ENCODE results near the gene C1orf185. TPM values are rescaled to one million over a fixed set of nuclear protein-coding genes. Genes with fewer than 3 reads are reported as not detected.
"Not testable (repeated sequence)": the region's sequence is repeated elsewhere in the genome, so short reads cannot be mapped to it uniquely, and the experiment has no call there.

Gene C1orf185
- polyA plus RNA-seq, 1 of the 3 experiments (the other 2 are of a cell fraction), result not detected

DNA sequence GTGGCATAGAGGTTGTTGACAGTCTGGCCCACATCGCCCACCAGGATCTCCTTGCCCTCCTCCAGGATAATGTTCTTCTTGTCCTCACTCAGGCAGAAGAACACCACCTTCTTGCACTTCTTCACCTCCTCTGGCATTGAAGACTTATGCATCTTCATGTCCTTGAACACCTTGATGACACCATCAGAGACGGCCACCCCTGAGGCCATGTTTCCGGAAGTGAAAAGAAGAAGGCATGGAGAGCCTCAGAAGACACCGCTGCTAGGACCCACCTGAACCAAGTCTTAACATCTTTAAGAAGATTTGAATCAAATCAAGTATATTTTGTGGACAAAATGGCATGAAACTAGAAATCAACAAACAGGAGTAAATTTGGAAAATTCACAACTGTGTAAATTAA, 56.2 kb downstream of the C1orf185 start:
- H3K27ac ChIP-seq (ENCODE audit: low read depth in 2 of 2, low read length in 1 of 2), result no peak overlapping the region
- H3K9ac ChIP-seq, result no peak overlapping the region
- H3K79me2 ChIP-seq (ENCODE audit: insufficient read depth), result no peaks in the 10 kb centered on the region
- no peaks in the 10 kb centered on the region for H3F3A ChIP-seq (replicated peaks; ENCODE audit: insufficient read depth)
- H3K4me3 ChIP-seq (ENCODE audit: low read depth in 2 of 2, low read length in 1 of 2), result no peak overlapping the region
- no peaks in the 10 kb centered on the region for H3K27me3 ChIP-seq (ENCODE audit: insufficient read depth)
- POLR2A ChIA-PET, result no interaction called here
- DNase-seq, result no peak
- no peaks in the 10 kb centered on the region for H3K9me3 ChIP-seq
- H3K4me1 ChIP-seq (ENCODE audit: control insufficient read depth in 1 of 2, insufficient read depth in 2 of 2, low read depth in 1 of 2, low read length in 1 of 2), result no peaks in the 10 kb centered on the region
- no peak overlapping the region for H2AFZ ChIP-seq (ENCODE audit: low read depth)
- no peak for TF ChIP-seq NRF1 (IDR thresholded peaks at IDR 0.05; ENCODE audit: low read depth, low read length)
- TF ChIP-seq, protein P1, sequence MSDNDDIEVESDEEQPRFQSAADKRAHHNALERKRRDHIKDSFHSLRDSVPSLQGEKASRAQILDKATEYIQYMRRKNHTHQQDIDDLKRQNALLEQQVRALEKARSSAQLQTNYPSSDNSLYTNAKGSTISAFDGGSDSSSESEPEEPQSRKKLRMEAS (IDR thresholded peaks at IDR 0.05; ENCODE audit: low read depth), result no peak
- no peak for TF ChIP-seq FOXJ3 (CRISPR knock-in tag; IDR thresholded peaks at IDR 0.05)
- TF ChIP-seq YY1 (IDR thresholded peaks at IDR 0.05; ENCODE audit: low read depth), result no peak
- TF ChIP-seq GABPA (IDR thresholded peaks at IDR 0.05; ENCODE audit: low read depth), result no peak
- no peak for TF ChIP-seq TCF12 (IDR thresholded peaks at IDR 0.05)
- no peak for TF ChIP-seq SMC3 (IDR thresholded peaks at IDR 0.05; ENCODE audit: low read depth, low read length)
- no peak for TF ChIP-seq GATA2 (CRISPR knock-in tag; IDR thresholded peaks at IDR 0.05)
- no peak for TF ChIP-seq TEAD4 (IDR thresholded peaks at IDR 0.05; ENCODE audit: borderline replicate concordance, insufficient read depth)
- TF ChIP-seq RAD21 (IDR thresholded peaks at IDR 0.05; ENCODE audit: low read length), result no peak
- TF ChIP-seq, protein P2, sequence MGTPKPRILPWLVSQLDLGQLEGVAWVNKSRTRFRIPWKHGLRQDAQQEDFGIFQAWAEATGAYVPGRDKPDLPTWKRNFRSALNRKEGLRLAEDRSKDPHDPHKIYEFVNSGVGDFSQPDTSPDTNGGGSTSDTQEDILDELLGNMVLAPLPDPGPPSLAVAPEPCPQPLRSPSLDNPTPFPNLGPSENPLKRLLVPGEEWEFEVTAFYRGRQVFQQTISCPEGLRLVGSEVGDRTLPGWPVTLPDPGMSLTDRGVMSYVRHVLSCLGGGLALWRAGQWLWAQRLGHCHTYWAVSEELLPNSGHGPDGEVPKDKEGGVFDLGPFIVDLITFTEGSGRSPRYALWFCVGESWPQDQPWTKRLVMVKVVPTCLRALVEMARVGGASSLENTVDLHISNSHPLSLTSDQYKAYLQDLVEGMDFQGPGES (IDR thresholded peaks at IDR 0.05; ENCODE audit: low read depth, low read length), result no peak
- TF ChIP-seq FOSL2 (IDR thresholded peaks at IDR 0.05; ENCODE audit: borderline replicate concordance, low read depth), result no peak
- TF ChIP-seq, protein P3, sequence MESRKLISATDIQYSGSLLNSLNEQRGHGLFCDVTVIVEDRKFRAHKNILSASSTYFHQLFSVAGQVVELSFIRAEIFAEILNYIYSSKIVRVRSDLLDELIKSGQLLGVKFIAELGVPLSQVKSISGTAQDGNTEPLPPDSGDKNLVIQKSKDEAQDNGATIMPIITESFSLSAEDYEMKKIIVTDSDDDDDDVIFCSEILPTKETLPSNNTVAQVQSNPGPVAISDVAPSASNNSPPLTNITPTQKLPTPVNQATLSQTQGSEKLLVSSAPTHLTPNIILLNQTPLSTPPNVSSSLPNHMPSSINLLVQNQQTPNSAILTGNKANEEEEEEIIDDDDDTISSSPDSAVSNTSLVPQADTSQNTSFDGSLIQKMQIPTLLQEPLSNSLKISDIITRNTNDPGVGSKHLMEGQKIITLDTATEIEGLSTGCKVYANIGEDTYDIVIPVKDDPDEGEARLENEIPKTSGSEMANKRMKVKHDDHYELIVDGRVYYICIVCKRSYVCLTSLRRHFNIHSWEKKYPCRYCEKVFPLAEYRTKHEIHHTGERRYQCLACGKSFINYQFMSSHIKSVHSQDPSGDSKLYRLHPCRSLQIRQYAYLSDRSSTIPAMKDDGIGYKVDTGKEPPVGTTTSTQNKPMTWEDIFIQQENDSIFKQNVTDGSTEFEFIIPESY (IDR thresholded peaks at IDR 0.05; ENCODE audit: borderline replicate concordance, low read depth), result no peak
- TF ChIP-seq RXRA (IDR thresholded peaks at IDR 0.05; ENCODE audit: borderline replicate concordance, low read depth), result no peak
- TF ChIP-seq SIN3A (IDR thresholded peaks at IDR 0.05; ENCODE audit: borderline replicate concordance, low read depth, low read length), result no peak
- no peak for TF ChIP-seq ELF1 (IDR thresholded peaks at IDR 0.05)
- H4K20me1 ChIP-seq (ENCODE audit: insufficient read depth), result no peaks in the 10 kb centered on the region
- CTCF ChIA-PET, result no interaction called here
- no peaks in the 10 kb centered on the region for H3K36me3 ChIP-seq (replicated peaks in 1 of 2; ENCODE audit: control insufficient read depth in 1 of 2, insufficient read depth in 2 of 2, low read length in 1 of 2)
- whole genome bisulfite sequencing (ENCODE audit: low lambda C conversion rate), result 80% methylated on average over 4 of the region's 4 CpGs
- H3K9me2 ChIP-seq, result no peaks in the 10 kb centered on the region
- no peak overlapping the region for H3K4me2 ChIP-seq

DNA sequence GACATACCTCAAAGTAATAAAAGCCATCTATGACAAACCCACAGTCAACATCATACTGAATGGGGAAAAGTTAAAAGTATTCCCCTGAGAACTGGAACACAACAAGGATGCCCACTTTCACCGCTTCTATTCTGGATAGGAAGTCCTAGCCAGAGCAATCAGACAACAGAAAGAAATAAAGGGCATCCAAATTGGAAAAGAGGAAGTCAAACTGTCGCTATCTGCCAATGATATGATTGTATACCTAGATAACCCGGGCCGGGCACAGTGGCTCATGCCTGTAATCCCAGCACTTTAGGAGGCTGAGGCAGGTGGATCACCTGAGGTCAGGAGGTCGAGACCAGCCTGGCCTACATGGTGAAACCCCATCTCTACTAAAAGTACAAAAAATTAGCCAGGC, 60.5 kb downstream of the C1orf185 start:
- WGBS (ENCODE audit: low lambda C conversion rate), result 56% methylated on average over 5 of the region's 5 CpGs
- H3K4me2 ChIP-seq; H4K20me1 ChIP-seq (ENCODE audit: insufficient read depth); H3F3A ChIP-seq (replicated peaks; ENCODE audit: insufficient read depth); H3K79me2 ChIP-seq (ENCODE audit: insufficient read depth); H3K9me3 ChIP-seq; H2AFZ ChIP-seq (ENCODE audit: low read depth); H3K27me3 ChIP-seq (ENCODE audit: insufficient read depth); POLR2A ChIA-PET; H3K9me2 ChIP-seq; H3K4me3 ChIP-seq (ENCODE audit: low read depth in 2 of 2, low read length in 1 of 2); H3K4me1 ChIP-seq (ENCODE audit: control insufficient read depth in 1 of 2, insufficient read depth in 2 of 2, low read depth in 1 of 2, low read length in 1 of 2); H3K36me3 ChIP-seq (replicated peaks in 1 of 2; ENCODE audit: control insufficient read depth in 1 of 2, insufficient read depth in 2 of 2, low read length in 1 of 2); DNase-seq; H3K27ac ChIP-seq (ENCODE audit: low read depth in 2 of 2, low read length in 1 of 2); H3K9ac ChIP-seq: not testable (repeated sequence)
- CTCF ChIA-PET, result interaction anchor here (1.8 kb wide), 1 partner anchor 26 kb away, joined by 6 read pairs; no protein-coding TSS in a partner anchor
